Measurements from ENCODE around the gene PTPN2.
"Not testable (repeated sequence)": the region's sequence is repeated elsewhere in the genome, so short reads cannot be mapped to it uniquely, and the experiment has no call there.

DNA sequence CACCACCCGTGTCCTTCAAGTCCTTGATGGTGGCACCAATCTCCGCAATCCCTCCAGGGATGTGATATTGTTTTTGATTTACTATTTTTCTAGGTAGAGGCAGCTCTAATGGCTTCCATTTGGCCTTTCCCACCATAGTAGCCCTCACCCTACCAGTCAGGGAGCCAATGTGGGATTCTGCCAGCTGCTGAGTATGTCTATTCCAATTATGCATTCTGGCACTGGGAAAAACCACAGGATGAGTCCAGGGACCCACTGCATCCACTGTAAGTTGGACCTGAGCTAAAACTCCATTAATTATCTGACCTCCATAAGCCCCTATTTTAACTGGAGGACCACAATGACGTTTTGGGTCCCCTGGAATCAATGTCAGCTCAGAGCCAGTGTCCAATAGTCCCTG lies 125.5 kb downstream of the PTPN2 start:
- not testable (repeated sequence) for TF ChIP-seq CTCF (conservative IDR thresholded peaks at IDR 0.05; ENCODE audit: low read length); EZH2phosphoT487 (IDR thresholded peaks at IDR 0.05; ENCODE audit: borderline replicate concordance, low read depth, low read length)
